ENCODE results near the gene IQCN.
A peak's percentile ranks its signal among the peaks of the same experiment; 100 is the strongest.

The IQCN gene, protein sequence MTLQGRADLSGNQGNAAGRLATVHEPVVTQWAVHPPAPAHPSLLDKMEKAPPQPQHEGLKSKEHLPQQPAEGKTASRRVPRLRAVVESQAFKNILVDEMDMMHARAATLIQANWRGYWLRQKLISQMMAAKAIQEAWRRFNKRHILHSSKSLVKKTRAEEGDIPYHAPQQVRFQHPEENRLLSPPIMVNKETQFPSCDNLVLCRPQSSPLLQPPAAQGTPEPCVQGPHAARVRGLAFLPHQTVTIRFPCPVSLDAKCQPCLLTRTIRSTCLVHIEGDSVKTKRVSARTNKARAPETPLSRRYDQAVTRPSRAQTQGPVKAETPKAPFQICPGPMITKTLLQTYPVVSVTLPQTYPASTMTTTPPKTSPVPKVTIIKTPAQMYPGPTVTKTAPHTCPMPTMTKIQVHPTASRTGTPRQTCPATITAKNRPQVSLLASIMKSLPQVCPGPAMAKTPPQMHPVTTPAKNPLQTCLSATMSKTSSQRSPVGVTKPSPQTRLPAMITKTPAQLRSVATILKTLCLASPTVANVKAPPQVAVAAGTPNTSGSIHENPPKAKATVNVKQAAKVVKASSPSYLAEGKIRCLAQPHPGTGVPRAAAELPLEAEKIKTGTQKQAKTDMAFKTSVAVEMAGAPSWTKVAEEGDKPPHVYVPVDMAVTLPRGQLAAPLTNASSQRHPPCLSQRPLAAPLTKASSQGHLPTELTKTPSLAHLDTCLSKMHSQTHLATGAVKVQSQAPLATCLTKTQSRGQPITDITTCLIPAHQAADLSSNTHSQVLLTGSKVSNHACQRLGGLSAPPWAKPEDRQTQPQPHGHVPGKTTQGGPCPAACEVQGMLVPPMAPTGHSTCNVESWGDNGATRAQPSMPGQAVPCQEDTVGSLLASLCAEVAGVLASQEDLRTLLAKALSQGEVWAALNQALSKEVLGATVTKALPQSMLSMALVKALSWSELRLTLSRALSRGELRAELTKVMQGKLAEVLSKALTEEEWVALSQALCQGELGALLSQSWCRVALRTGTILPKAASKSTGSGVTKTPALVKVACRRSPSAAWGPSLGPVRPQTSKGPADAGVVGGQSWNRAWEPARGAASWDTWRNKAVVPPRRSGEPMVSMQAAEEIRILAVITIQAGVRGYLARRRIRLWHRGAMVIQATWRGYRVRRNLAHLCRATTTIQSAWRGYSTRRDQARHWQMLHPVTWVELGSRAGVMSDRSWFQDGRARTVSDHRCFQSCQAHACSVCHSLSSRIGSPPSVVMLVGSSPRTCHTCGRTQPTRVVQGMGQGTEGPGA (N-terminal part only)

DNA sequence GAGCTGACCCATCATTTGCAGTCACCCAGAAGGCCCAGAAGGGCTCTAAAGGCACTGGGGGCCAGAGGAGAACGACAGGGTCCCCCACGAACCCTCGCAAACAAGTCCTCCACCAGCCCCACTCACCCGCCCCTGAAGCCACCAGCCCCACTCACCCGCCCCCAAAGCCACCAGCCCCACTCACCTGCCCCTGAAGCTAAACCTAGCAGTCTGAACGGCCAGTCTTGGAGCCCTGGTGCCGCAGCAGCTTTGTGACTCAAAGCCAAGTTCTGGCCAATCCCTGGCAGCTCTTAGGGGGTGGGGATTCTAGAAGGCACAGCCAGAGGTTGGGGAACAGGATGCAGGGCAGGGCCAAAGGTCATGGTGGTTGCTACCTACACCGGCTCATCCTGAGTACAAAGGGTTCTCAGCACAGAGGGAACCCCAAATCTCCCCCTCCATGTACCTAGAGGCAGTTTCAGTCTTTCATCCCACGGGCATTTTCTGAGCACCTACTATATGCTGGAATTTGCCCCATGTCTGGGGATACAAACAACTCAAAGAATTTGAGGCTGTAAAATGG, at the start of gene IQCN:
TSS of gene IQCN (minus strand) at position 234 of the 562 bp plus-strand sequence. CDS start 4,974 bp downstream, outside the sequence.
- DNase-seq, result no peak

GRCh38 chr19:18322759-18323460, 48.7 kb upstream of the IQCN start, which contains the start of gene LSM4:
TSS of gene LSM4 (minus strand) at chr19:18323076. CDS start at chr19:18323020, 56 bp downstream.
- DNase-seq, result peak; percentile 99

DNA sequence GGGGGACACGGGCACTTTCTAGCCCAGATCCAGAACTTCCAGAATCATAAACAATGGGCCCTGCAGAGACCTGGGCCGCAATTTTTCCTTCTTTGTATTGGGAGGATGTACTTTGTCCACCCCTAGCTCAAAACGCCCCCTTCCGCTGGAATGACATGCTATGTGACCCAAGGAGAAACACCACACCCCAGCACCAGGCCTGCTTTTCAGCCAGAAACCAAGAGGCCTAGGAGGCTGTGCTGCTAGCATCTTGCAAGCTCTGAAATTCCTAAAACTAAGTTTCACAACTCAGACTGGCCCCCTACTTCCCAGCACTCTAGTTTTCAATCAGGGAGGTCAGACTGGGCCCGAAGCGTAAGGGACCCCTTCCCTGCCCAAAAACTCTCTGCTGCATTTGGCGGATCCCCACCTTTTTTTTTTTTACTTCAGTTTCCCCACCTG, 48.1 kb upstream of the IQCN start:
- peak; percentile 47 for DNase-seq

DNA sequence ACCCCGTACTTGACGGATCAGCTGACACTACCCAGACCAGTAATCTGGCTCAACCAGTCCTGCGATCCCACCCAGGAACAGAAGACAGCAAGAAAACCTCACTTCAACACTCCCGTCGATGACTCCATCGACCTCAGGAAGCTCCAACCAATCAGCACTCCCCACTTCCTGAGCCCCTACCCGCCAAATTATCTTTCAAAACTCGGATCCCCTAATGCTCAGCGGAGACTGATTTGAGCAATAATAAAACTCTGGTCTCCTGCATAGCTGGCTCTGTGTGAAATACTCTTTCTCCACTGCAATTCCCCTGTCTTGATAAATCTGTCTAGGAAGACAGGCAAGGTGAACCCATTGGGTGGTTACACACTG, 47.5 kb upstream of the IQCN start:
- DNase-seq, result no peak

- no peak for DNase-seq
Observed at GRCh38 chr19:18320865-18321733, 46.8 kb upstream of the IQCN start.

DNA sequence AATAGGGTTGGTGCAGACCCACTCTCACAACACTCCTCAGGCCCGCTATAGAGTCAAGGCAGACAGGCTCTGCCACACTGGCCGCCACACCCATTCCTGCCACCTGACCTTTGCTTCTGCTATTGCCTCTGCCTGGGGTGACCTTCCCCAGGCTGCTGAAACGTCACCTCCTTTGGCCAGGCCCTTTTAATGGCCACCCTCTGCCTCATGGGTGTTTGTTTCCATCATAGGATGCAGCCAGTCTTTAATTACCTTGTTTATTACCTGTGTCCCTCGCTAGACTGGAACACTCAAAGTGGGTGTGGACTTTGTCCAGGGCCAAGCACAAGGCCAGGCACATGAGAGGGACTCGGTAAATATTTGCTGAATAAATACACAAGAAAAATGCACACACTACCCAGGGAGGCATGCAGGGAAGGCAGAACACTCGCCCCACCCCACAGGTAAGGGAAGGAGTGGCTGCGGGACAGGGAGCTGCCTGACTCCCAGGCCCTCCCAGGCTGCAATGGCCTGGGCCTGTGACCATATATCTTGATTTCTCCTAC, 45.4 kb upstream of the IQCN start:
- DNase-seq, result no peak

DNA sequence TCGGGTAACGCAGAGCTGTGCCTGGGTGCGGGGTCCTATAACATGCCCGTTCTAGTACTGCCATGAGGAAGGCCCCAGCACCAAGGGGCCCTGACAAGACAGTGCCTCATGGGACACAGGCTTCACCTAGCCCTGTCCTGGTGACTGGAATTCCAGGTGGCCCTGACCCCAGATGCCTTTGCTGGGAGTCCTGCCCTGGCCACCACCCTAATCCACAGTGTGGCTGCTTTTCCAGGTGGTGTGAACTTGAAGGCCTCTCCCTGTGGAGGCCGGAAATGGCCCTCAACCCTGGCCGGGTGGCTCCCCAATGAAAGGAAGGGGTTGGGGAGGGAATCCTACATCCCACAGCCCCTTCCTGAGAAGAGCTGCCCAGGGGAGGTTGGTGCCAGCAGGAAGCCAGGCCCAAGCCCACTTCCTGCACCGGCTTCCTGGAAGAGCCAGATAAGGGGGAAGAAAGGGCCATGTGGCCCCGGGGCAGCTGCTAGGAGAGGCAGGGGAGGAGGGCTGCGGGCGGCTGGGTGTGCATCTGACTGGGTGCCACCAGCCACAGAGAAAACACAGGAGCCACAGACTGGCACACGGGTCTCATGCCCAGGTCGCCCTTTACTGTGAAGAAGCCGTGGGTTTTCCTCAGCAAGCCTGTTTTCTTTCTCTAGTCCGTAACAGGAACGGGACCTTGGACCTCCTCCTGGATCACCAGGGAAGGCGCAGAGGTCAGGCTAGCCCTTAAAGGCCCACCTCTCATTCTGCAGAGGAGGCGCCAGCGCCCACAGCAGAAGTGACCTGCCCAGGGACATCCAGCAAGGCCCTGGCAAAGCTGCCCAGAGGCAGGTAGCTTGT, 43.9 kb upstream of the IQCN start:
- peak; percentile 38 for DNase-seq

DNA sequence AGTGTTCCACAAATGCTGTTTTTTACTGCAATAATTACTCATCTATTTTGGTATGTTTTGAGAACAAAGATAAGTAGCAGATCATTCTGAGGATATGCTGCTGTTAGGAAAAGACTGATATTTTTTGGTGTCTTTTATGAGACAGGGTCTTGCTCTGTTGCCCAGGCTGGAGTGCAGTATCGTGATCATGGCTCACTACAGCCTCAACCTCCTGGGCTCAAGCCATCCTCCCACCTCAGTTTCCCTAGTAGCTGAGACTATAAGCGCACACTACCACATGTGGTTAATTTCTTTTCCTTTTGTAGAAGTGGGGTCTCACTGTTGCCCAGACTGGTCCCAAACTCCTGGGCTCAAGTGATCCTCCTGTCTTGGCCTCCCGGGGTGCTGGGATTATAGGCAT, 39.1 kb upstream of the IQCN start:
- DNase-seq, result no peak

GRCh38 chr19:18312092-18312534, 37.9 kb upstream of the IQCN start:
- no peak for DNase-seq

- no peak for DNase-seq
Observed at GRCh38 chr19:18311502-18312091, 37.3 kb upstream of the IQCN start.

GRCh38 chr19:18310966-18311365, 36.7 kb upstream of the IQCN start:
- DNase-seq, result no peak

DNA sequence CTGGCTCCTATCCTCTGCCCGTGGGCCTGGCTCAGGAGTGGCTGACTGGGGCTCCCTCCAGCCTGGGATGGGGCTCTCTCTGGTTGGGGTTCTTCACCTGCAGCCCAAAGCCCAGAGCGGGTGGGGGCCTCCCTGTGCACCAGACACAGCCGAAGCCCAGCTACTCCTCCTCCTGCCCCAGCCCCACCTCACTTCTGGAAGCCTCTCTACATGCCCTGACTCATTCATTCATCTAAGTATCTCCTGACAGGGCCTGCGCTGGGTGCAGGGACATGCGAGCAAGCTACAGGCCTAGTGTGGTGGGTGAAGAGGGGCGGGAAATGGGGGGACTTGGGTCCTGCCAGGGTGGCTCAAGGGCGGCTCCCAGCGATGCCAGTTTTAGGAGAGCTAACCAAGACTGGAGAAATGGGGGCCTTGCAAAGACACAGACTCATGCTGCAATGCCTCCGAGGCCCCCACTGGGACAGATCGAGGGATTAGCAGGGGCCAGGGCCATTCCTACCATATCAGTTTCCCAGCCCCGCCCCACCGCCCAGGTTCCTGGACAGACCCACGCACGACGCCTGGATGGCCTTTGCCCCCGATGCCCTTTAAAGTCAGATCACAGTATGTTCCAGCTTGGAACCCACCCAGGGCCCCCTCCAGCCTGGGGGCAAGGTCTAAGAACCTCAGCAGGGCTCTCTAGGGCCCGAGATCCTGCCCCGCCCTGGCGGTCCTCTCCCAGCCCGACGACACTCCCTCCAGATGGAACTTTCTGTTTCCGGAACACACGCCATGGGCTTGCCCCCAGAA, 36.1 kb upstream of the IQCN start:
- no peak for DNase-seq

DNA sequence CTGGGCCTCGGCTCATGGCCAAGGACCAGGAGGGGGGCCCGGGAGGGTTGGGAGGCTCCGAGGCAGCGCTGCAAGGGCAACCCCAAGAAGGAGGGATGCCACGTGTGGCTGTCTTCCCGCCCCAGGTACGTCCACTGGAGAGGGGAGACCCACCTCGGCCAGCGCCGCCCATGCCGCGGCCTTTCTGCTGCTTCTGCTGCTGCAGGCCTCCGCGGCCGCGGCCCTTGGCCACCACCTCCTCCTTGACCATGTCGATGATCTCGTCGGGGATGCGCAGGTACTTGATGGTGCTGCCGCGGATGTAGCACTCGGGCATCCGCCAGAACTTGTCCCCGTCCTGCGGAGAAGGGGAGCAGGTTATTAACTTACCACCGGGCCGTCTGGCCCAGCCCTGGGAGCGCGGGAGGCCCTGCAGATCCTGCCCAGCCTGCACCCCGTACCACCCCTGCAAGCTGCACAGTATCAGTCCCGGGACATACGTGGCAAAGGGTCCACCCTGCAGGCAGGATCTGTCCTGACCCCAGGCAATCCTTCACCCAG, 35.3 kb upstream of the IQCN start:
- no peak for DNase-seq

GRCh38 chr19:18308948-18309325, 34.7 kb upstream of the IQCN start:
- no peak for DNase-seq

- no peak for DNase-seq
Observed at GRCh38 chr19:18308051-18308947, 34.0 kb upstream of the IQCN start.

DNA sequence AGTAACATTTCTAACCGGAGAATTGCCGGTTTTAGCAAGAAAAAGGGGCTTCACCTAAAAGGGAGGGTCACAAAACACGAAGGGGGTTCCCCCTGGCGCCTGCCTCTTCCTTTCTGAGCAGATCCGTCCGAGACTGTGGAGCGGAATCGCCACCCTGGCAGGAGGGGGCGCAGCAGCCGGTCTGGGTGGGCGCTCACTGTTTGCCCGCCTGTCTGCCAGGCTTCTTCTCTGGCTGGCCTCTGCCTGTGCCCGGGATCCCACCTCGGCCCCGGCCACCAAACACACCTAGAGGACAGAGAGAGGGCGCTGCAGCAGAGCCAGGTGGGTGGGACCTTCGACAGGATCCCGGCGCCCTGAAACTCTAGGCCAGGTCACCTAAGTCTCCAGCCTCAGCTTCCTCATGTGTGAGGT, 33.0 kb upstream of the IQCN start:
- no peak for DNase-seq

- no peak for DNase-seq
Observed at GRCh38 chr19:18306888-18307260, 32.6 kb upstream of the IQCN start.

Measured in stimulated activated CD4-positive, alpha-beta T cell treated with anti-CD3 and anti-CD28 coated beads, Interleukin-12 subunit alpha, Interleukin-12 subunit beta, amount 100 ng/mL, for 4 hours (primary cell).